OCI-LY1 (cell line): ENCODE data around the gene INSYN2A.

ENCODE experiments used
- EZH2 ChIP-seq: fragments of 200-600 bp; sonication (generic), shearing (Covaris generic); IDR thresholded peaks from 2 replicates; pipeline ENCODE4 v1.8.0; 2017; ENCODE audit warnings: borderline replicate concordance, mixed run types, mild to moderate bottlenecking, antibody characterized with exemption, low read length, moderate library complexity, mixed read lengths
- TF ChIP-seq, protein P1 (sequence below): fragments of 200-600 bp; sonication (generic), shearing (Covaris generic); IDR thresholded peaks from 2 replicates; pipeline ENCODE4 v1.5.1; 2017; ENCODE audit warnings: mild to moderate bottlenecking, antibody characterized with exemption, low read length, moderate library complexity, mixed read lengths

DNA sequence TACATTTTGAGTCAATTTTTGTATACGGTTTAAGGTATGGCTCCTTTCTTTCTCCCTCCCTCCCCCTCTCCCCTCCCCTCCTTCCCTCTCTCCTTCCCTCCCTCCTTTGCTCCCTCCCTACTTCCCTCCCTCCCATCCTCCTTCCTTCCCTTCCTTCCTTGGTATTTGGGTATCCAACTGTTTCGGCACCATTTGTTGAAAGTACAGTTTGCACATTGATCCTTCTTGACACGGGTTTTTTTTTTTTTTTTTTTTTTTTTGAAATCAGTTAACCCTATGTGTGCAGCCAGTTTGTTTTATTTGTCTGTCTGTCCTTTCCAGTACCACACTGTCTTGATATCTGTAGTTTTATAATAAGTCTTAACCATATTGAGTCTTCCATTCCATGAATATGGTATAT lies 39.9 kb upstream of the INSYN2A start:
- TF ChIP-seq, protein P1, sequence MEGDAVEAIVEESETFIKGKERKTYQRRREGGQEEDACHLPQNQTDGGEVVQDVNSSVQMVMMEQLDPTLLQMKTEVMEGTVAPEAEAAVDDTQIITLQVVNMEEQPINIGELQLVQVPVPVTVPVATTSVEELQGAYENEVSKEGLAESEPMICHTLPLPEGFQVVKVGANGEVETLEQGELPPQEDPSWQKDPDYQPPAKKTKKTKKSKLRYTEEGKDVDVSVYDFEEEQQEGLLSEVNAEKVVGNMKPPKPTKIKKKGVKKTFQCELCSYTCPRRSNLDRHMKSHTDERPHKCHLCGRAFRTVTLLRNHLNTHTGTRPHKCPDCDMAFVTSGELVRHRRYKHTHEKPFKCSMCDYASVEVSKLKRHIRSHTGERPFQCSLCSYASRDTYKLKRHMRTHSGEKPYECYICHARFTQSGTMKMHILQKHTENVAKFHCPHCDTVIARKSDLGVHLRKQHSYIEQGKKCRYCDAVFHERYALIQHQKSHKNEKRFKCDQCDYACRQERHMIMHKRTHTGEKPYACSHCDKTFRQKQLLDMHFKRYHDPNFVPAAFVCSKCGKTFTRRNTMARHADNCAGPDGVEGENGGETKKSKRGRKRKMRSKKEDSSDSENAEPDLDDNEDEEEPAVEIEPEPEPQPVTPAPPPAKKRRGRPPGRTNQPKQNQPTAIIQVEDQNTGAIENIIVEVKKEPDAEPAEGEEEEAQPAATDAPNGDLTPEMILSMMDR, result no peak
- TF ChIP-seq EZH2, result no peak
